Parathyroid adenoma (tissue), 2 donors: Measurements from ENCODE around the gene GPSM1.

ENCODE experiments used
- H2AFZ ChIP-seq: fragments of 300-600 bp; sonication (generic); one replicate; pipeline ENCODE4 v1.7.0; 2017; ENCODE audit warnings: antibody characterized with exemption, mild to moderate bottlenecking
- H3K27ac ChIP-seq: fragments of 300-600 bp; sonication (generic); one replicate; pipeline ENCODE4 v1.7.0; 2017
- H3K27me3 ChIP-seq: fragments of 300-600 bp; sonication (generic); one replicate; pipeline ENCODE4 v1.7.0; 2017; ENCODE audit warnings: low read length; ENCODE audit not compliant: control insufficient read depth, insufficient read depth
- H3K36me3 ChIP-seq: fragments of 300-600 bp; sonication (generic); one replicate; pipeline ENCODE4 v1.7.0; 2017; ENCODE audit warnings: low read length; ENCODE audit not compliant: control insufficient read depth, insufficient read depth
- H3K4me1 ChIP-seq: fragments of 300-600 bp; sonication (generic); one replicate; pipeline ENCODE4 v1.7.0; 2017; ENCODE audit warnings: control low read depth
- H3K4me2 ChIP-seq: fragments of 300-600 bp; sonication (generic); one replicate; pipeline ENCODE4 v1.7.0; 2017; ENCODE audit warnings: low read length
- H3K4me3 ChIP-seq: fragments of 300-600 bp; sonication (generic); one replicate; pipeline ENCODE4 v1.7.0; 2017; ENCODE audit warnings: low read depth, low read length
- H3K79me2 ChIP-seq: fragments of 300-600 bp; sonication (generic); one replicate; pipeline ENCODE4 v1.7.0; 2017; ENCODE audit warnings: control low read depth
- H3K9ac ChIP-seq: fragments of 300-600 bp; sonication (generic); one replicate; pipeline ENCODE4 v1.7.0; 2017; ENCODE audit warnings: mild to moderate bottlenecking
- H3K9me3 ChIP-seq: fragments of 300-600 bp; sonication (generic); one replicate; pipeline ENCODE4 v1.7.0; 2017; ENCODE audit warnings: low read length; ENCODE audit not compliant: control insufficient read depth
- TF ChIP-seq, protein P1 (sequence below): fragments of 300-600 bp; sonication (generic); IDR thresholded peaks from one replicate; pipeline ENCODE4 v1.7.0; 2017; ENCODE audit warnings: antibody characterized with exemption, mild to moderate bottlenecking
- donor health status: primary hyperparathyroidism.

Gene GPSM1

DNA sequence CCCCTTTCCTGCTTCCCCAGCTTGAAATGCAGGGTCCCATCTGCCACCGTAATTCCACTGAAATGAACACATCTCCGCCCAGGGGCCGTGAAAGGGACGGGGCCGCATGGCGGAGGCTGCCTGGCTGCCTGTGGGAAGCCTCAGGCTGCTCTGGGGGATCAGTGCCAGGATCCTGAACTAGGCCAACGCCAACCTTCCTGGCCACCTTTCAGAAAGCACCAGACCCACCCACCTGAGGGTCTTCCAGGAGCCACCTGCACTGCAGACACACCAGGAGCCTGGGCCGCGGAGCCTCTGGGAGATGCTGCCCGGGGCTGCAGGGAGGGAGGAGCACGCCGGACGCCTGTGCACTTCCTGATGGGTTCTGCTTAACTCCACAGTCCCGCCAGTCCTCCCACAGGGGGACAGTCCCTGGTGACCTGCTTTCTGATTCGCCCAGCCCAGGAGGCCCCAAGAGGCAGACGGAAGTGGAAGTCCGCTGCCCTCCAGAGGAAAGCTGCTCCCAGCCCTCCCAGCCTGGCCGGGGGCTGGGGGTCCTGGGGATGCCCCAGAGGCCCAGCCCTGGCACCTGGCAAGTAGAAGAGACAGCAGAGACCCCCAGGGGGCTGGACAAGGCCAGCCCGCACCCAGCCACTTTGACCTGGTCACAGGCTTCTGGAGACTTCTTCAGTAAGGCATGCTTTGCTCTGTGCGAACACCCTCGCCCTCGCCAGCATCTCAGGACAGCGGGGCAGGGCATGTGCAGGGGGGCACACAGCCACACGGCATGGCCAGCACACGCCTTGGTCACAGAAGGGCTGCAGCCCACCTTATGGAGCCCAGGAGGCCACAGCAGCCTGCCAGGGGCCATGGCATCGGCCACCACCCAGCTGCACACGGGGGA, 46.2 kb downstream of the GPSM1 start, which contains the start of gene CARD9:
CARD9 (minus strand) TSS at position 370 of the 883 bp plus-strand sequence. CDS start 1,591 bp downstream, outside the sequence.
- Histone ChIP-seq H3K9ac (no peak within 1 kb of the TSS), H3K4me2 (no peak within 1 kb of the TSS), H2AFZ (no peak within 1 kb of the TSS), H3K9me3 (no peaks in the 10 kb centered on the region), H3K4me3 (no peak within 1 kb of the TSS), H3K79me2 (no peaks in the 10 kb centered on the region), H3K27me3 (no peaks in the 10 kb centered on the region), H3K36me3 (no peaks in the 10 kb centered on the region), H3K27ac (no peak within 1 kb of the TSS), H3K4me1 (peaks cover 7% of the 10 kb centered on the region)
- TF ChIP-seq, protein P1, sequence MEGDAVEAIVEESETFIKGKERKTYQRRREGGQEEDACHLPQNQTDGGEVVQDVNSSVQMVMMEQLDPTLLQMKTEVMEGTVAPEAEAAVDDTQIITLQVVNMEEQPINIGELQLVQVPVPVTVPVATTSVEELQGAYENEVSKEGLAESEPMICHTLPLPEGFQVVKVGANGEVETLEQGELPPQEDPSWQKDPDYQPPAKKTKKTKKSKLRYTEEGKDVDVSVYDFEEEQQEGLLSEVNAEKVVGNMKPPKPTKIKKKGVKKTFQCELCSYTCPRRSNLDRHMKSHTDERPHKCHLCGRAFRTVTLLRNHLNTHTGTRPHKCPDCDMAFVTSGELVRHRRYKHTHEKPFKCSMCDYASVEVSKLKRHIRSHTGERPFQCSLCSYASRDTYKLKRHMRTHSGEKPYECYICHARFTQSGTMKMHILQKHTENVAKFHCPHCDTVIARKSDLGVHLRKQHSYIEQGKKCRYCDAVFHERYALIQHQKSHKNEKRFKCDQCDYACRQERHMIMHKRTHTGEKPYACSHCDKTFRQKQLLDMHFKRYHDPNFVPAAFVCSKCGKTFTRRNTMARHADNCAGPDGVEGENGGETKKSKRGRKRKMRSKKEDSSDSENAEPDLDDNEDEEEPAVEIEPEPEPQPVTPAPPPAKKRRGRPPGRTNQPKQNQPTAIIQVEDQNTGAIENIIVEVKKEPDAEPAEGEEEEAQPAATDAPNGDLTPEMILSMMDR = no peak

DNA sequence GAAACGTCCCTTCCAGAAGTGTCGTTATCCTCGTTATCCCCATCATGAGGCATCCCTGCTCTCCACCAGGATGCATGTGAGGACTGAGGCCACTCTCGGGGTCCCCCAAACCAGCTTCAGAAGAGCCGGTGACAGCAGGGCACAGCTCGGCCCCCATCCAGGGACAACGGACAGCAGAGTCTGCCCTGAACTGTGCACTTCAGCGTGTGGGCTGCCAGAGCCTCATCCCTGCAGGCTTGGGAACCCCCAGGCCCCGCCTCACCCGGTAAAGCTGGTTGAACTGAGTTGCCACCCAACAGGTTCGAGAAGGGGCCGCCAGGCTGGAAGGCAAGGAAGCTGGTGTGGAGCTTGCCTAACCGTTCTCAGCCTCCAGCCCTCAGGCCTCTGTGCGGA, 46.8 kb downstream of the GPSM1 start:
- Histone ChIP-seq H3K4me1 (peaks cover 7% of the 10 kb centered on the region), H3K9ac (no peak overlapping the region), H3K4me2 (no peak overlapping the region), H3K9me3 (no peaks in the 10 kb centered on the region), H3K79me2 (no peaks in the 10 kb centered on the region), H3K27me3 (no peaks in the 10 kb centered on the region), H3K27ac (no peak overlapping the region), H2AFZ (no peak overlapping the region), H3K36me3 (no peaks in the 10 kb centered on the region), H3K4me3 (no peak overlapping the region)
- TF ChIP-seq, protein P1 = no peak

DNA sequence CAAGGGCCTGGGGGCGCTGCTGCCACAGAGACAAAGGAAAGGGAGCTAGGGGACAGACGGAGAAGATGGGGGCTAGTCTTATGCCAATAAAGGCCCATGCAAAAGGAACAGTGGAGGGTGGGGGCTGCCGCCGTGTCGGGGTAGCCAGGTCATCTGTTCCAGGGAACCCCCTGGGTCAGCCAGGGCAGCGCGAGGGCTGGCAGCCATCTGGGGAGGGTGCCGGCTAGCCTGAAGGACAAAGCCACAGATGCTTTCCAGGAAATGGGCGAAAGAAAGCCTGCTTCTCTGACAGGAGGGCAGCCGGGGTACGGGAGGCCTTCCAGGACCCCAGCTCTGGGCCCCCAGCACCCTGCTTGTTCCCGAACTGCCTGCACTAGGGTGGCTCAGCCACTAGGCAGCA, 47.8 kb downstream of the GPSM1 start:
- Histone ChIP-seq H3K9ac (no peak overlapping the region), H2AFZ (no peak overlapping the region), H3K4me2 (no peak overlapping the region), H3K27me3 (no peaks in the 10 kb centered on the region), H3K4me3 (no peak overlapping the region), H3K4me1 (peaks cover 7% of the 10 kb centered on the region), H3K27ac (no peak overlapping the region), H3K36me3 (no peaks in the 10 kb centered on the region), H3K79me2 (no peaks in the 10 kb centered on the region), H3K9me3 (no peaks in the 10 kb centered on the region)
- TF ChIP-seq, protein P1 = no peak

- H2AFZ ChIP-seq = no peak overlapping the region
- H3K9ac ChIP-seq = no peak overlapping the region
- no peaks in the 10 kb centered on the region for H3K36me3 ChIP-seq
- TF ChIP-seq, protein P1 = no peak
- no peaks in the 10 kb centered on the region for H3K79me2 ChIP-seq
- peaks cover 3% of the 10 kb centered on the region for H3K4me1 ChIP-seq
- no peak overlapping the region for H3K27ac ChIP-seq
- H3K9me3 ChIP-seq = no peaks in the 10 kb centered on the region
- no peaks in the 10 kb centered on the region for H3K27me3 ChIP-seq
- no peak overlapping the region for H3K4me2 ChIP-seq
- H3K4me3 ChIP-seq = no peak overlapping the region
Measured at GRCh38 chr9:136376457-136376856, 49.1 kb downstream of the GPSM1 start.
